ENCODE results near the gene TUBB3.

- TF ChIP-seq POLR2A (IDR thresholded peaks at IDR 0.05) (no peak), CTCF (IDR thresholded peaks at IDR 0.05) (no peak), POLR2AphosphoS5 (IDR thresholded peaks at IDR 0.05) (peak in 3 of 4 donors; percentile 26 to 60 (median 27)), EP300 (IDR thresholded peaks at IDR 0.05) (no peak)
Measured at GRCh38 chr16:89922884-89923639, at the start of gene TUBB3.
